ENCODE data around the gene SVIP.

The SVIP gene, protein sequence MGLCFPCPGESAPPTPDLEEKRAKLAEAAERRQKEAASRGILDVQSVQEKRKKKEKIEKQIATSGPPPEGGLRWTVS

DNA sequence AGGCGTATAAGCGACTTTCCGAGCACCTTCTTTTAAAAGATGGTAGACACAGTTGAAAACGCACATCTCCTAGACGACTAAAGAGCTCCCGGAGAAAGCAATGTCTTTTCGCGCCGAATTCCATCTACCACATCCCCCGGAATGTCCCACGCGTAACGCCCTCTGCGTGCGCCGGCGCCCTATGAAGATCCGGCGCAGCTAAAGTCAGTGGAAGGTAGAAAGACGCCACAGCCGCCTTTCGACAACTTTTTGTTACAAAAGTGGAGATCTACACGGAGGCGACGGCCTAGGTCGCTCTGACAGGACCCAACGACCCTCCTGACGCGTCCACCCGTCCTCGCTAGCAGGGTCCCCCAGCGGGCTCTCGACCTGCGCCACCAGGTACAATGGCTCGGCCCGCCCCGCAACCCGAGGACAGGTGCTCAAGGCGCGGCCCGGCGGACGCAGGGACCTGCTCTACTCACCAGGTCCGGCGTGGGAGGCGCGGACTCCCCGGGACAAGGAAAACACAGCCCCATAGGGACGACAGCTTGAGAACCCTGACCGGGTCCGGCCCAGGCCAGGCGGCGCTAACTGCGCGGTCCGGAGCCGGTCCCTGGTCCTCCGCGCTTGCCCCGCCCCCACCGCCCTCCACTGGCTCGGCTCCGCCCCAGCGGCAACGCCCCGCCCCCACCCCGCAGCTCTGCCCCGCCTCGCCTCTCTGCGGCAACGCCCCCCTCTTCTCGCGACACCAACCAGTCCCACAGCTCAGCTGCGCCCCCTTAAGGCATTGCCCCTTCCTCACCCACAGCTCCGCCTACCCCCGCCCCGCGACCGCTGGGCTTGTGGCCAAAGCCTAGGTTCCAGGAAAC, at the start of gene SVIP:
SVIP (minus strand) TSS at position 571 of the 851 bp plus-strand sequence; CDS start at position 518, 53 bp downstream.
- DNase-seq = peak; percentile 91

DNA sequence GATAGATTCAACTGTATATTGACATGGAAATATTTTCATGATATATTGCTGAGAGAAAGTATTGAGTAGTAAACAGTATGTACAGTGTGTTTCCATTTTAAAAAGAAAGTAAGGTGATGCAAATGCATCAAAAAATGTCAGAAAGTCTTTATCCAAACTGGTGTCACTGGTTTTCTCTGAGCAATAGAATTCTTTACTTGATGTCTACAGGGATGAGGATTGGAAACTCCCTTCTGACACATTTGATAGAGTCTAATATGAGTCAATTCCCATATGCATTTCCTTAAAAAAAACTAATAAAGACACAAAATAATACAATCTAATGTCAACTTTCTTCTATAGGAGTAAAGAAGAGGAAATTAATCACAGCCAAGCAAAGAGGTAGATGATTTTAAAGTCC, 49.0 kb upstream of the SVIP start:
- DNase-seq = no peak

DNA sequence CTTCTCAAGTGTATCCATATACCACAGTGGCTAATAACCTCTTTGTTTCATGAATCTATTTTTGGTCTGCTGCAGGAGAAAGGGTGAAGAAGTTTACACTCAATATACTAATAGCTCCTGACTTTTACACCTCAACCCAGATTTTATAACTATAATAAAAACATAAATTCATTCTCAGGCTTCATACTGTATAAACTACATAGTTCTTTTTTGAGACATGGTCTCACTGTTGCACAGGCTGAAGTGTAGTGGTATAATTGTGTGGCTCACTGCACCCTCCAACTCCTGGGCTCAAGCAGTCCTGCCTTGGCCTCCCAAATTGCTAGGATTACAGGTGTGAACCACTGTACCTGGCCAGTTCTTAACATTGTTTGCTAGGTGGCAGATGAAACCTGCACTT, 48.4 kb upstream of the SVIP start:
- DNase-seq = no peak

DNA sequence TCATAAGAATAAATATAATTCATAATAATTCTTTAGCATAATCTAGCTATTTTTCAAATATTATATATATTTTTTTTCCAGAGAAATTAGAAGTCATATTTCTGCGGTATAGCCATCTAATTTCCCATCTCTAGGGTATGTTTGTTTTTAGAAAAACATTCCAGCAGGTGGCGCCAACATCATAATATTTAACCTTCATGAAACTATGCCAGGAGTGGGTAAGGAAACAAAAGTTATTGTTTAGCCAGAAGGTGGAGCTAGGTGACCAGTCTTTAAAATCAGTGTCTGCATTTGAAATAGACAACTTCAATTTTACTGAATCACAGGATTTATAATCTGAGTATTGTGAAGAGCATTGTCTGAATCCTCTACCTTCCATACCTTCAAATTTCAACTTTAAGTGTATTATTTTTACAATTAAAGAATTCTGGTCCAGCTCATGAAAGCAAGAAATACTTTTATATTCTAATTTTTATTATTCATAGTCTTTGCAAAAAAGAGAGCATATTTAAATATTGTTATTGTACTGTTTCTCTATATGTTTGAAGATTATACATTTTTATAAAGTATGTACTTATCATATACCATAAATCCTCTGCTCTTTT, 46.4 kb upstream of the SVIP start:
- DNase-seq = peak; percentile 44

DNA sequence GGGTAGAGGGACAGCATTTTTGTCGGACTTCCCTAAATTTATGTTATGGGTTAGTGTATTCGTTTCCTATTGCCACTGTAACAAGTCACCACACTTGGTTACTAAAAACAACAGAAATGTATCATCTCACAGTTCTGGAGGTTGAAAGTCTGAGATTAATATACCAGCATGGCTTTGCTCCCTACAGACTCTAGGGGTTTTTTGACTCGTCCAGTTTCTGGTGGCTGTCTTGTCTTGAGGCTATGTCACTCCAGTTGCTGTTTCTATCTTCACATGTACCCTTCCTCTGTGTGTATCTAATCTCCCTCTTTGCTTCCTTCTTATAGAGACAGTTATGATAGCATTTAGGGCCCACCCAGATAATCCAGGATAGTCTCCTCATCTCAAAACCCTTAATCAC, 39.7 kb upstream of the SVIP start:
- no peak for DNase-seq

DNA sequence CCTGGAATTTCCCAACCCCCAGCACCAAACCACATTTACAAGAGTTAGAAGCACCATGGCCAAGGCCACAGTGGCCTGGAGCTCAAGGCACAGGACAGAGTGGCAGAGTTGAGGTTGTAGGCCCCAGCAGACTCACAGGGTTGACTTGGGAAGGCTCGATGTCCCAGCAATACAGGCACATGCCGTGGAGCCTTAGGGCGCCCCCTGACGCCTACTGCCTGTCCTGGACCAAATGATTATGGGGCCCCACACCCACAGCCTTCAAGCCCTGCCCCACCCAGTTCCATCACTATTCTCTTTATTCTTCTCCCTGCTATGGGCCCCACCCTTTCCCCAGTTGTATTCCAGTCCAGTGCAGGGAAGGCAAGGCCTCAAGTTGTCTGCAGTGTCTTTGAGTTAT, 30.6 kb upstream of the SVIP start, which contains the start of gene CCDC179:
CCDC179 (minus strand) TSS at position 234 of the 400 bp plus-strand sequence; CDS start at position 181, 53 bp downstream.
- DNase-seq = no peak

DNA sequence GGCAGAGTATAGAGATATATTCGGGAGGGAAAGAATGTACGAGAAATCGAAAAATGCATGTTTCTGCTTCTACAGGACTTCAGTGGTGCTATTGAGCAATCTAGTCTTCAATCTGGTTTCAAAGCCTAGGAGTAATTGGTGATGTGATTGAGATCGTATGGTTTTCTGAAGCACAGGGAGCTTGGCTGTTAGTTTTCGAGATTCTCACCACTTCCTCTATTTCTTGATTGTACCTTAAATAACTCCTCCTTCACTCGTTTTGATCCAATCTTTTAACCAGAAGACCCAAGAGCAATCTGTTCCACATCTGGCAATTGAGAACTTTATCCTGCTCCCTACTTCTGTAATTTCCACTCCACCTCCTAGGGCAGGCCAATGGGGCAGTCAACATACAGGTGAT, 30.2 kb upstream of the SVIP start:
- DNase-seq = no peak

DNA sequence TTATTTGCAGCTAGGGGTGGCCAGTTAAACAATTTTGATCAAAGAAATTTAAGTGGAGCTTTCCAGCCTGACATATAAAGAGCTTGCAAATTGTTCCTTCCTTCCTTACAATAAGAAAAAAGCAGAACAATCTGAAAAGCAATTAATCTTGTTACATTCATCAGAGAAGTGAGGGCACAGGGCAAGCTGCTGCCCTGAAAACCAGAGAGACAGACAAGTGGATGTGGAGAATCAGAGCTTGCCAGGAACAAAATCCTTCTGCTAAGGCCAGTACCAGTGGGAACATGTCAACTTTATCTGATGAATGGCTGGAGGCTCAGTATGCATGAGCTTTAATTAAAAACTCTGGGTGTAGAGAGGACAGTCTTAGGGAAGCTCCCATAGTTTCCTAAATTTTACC, 21.9 kb upstream of the SVIP start:
- DNase-seq = no peak

DNA sequence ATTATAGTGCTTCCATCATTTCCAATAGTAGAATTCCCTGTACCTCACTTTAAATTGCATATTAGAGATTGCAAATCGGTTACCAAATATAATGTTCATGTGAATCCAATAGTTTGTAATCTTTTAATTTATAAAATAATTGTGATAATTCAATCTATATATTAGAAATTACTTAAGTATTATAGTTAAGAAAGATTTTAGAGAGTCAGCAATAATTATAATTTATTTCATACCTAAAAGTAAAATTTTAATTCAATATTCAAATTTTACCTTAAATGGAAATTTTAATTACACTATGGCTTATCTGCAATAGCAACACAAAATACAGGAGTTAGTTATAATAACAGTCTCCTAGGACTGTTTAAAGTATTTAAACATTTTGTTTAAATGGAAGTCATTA, 17.1 kb upstream of the SVIP start:
- DNase-seq = no peak

DNA sequence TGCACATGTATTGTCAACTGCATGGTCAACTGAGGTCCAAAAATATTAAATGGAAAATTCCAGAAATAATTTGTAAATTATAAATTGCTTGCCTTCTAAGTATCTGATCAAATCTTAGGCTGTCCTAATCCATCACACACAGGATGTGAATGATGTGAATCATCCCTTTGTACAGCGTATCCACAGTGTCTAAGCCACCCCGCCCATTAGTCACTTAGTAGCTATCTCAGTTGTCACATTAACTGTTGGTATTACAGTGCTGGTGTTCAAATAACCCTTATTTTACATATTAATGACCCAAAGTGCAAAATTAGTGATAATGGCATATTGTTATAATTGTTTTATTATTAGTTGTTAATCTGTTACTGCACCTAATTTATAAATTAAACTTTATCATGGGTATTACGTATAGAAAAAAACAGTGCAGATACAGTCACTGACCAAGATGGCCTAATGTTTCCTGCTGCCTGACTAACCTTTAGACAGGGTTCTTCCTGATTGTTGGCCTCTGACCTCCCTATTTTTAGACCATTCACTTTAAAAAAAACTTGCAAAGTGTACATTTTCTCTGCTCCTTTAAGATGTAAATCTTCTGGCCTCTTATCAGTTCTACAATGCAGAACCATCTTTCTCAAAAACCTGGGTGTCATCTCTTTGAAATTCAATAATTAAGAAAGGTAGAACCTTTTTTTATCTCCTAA, 2.9 kb upstream of the SVIP start:
- no peak for DNase-seq

DNA sequence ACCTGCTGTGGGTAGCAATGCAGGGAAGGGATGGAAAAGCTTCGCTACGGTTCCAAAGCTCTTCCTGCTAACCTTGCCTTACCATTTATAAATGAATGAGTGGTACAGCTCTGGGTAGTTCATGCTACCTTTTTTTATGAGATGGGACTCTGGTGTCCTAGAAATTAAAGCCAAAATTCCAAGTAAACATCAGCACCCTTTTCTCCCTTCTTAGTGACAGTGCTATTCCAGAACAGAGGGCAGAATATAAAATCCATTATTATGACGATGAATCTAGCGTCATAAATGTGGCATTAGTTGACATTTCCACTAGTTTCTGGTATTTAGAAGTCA, 447 bp upstream of the SVIP start:
- no peak for DNase-seq

DNA sequence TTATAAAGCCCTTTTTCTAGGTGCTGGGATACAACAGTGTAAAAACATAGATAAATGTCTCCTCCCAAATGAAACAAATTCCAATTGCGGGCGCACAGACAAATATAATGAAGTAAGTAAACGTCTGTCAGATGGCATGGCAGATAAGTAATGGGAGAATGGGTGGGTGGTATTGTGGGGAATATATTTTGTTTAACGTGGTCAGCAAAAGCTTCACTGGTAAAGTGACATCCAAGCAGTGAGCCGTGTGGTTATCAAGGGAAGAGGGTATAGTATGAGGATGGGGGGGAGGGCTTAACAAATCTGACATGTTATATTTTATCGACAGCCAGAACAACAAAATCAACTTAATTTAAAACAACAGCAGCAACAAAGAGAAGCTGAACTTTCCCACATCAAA, 1.2 kb downstream of the SVIP start:
- DNase-seq = no peak

DNA sequence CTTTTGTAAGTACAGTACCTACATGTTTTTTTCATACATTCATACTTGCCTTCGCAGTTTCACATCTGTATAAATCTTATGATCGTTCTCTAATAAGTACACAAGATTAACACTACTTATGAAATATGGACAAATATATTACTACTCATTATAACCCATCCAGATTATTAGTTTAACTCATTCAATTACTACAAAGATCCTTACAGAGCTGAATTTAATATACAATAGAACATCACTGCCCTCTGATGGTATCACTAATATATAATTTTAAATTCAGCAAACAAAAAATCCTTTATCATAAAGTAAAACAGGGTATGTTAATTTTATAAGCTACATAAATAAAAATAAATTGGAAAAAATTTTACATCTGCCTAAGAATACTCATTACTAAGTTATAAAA, 7.4 kb downstream of the SVIP start:
- DNase-seq = no peak

DNA sequence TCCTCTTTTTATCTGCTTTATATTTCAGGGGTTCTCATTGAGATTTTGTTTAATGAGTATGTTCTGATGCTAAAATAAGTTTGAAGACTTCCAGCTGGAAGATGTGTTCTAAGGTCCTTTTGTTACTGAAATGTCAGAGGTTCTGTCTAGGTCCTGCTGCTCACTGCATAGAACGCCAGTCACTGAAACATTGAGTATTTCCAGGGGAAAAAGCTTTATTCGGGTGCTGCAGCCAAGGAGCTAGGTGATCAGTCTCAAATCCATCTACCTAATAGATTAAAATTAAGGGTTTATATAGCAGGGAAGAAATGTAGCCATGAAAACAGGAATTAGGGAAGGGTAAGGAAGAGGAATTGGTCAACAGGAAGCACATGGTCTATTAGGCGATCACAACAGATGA, 19.7 kb downstream of the SVIP start:
- no peak for DNase-seq

DNA sequence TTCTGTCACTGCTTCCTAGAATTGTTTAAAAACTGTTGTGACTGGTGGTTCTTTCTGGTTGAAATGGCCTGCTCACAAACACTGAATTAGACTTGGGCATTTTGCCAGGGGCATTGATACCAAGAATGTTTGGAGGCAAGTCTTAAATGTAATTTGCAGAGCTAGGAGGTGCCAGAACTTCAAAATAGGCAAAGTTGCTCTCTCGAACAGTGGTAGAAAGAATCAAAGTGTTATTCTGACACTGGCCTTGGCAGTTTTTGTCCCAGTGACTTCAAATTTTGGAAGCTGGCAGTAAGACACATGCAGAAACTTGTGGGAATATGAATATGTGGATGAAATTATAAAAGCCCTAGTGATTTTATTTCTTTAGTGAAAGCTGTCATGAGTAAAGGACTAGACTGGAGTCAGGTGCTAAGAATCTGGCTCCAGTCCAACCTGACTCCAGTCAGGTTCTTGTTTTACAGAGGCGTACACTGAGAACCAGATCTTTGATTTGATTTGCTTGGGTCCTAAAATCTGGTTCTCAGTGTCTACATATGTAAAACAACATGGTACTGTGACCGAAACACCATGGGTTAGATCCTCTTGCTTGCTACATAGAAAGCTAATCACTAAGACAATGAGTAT, 20.9 kb downstream of the SVIP start:
- DNase-seq = no peak

DNA sequence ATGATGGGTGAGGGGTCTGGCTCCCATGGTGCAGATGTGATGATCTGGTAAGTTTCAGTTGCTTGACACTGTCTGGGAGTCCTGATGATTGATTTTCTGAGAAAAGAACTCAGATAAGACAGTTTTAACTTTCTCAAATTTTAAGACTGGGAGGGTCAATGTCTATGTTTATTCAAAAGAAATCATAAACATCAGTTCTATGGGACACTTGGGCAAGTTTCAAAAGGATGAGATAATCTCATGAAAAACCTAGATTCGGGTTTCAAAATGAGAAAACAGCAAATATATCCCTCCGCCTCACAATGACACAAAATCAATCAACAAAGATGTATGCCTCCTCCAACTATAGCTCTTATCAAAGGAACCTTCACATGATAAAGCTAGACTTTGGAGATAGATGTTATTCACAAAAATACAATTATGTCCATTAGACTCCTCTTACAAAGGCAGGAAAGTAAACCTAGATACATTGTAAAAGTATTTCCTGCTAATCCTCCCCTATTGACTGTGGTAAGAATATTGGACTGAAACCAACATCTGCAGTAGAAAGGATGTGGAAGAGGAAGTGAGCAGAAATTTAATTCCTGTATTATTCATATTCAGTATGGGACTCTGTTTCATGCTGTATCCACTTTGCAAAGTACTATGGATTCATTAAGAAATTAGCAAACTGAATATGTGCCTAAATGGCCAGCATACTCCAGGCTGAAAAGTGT, 21.6 kb downstream of the SVIP start:
- no peak for DNase-seq

DNA sequence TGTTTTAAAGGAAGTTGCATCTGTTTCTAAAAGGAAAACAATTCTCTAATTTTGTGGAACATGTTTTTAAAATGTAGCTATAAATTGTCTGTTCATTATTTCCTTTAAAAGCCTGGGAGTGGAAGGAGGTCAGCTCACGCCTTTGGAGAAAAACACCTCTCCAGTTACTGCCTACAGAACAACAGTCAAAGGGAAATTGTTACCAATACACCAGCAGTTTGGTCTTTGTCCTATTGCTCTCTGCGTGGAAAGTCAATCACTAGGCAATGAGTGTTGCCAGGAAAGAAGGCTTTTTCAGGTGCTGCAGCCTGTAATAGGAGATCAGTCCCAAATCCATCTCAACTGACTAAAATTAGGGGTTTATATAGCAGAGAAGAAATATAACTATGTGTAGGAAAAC, 22.2 kb downstream of the SVIP start:
- no peak for DNase-seq

DNA sequence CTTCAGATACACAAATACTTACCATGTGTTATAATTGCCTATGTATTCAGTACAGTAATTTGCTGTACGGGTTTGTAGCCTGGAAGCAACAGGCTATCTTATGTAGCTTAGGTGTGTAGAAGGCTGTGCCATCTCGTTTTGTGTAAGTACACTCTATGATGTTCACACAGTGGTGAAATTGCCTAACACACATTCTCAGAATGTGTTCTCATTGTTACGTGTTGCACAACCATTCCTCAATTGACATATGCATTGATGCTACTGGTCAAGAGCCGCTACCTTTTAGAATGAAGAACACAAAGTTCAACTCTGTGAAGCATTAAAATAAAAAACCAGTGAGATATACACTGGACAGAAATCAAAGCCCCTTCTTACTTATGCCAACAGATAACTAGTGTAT, 26.7 kb downstream of the SVIP start:
- no peak for DNase-seq

DNA sequence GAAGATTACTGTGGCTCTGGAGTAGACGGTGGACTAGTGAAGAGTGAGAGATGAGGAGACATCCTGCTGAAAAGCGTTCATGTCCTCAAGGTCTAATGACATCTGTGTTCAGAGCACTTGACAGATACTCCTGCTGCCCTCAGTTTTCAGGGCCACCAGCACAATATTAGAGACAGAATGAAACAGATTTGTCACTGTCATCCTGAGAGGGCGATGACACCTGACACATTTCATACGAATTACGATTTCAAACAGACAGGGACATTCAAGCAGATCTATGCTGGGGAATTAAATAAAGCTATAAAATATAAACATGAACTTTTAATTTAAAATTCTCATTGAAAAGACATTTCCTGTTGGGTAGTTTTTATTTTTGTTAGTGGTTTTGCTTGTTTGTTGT, 29.1 kb downstream of the SVIP start:
- DNase-seq = no peak

DNA sequence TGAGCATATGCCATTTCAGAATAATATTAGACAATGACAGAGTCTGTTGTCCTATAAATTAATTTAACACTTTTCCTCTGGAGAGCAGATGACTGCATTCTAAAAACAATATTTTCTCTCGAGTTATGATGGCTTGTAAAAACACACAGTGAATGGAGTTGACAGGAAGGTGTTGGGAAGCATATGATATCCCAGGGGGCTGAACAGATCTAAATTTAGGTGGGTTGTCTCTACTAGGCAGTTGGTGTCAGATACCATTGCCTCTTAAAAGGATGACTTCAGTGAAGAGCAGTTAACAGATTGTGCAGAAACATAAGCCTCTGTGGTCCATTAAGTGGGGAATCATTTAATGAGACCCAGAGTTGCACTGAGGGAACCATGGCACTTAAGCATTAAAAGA, 30.7 kb downstream of the SVIP start:
- no peak for DNase-seq

DNA sequence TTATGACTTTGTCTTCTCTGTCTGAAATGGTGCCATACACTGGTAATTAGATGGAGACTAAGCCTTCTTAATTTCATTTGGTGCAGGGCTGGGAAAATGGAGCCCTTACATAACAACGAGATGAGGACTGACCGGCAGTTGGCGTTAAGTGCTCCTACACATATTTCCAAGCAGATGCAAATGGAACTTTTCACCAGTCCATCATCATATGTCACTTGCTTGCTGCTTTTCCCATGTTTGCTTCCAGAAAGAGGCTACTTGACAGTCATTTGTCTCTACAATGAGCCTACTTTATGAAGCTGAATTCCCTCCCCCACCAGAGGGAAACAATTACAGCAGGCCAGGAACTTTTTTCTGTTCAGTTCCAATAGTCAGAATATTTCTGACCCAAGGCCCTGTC, 32.6 kb downstream of the SVIP start:
- no peak for DNase-seq

DNA sequence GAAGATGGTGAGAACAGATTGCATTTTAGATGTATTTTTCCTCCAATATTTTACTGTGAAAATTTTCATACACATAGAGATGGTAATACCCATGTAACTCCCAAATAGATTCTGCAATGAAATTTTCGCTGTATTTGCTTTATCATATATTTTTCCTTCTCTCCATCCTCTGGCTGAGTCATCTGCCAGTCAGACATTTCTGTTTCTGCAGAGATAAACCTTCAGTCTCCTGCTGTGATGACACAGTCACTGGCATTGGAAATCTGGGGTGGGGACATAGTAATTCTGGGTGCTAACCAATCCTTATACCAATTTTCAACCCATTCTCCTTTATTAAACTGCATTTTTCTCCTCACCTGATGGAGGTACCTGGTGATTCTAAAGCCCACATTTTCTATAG, 33.7 kb downstream of the SVIP start:
- DNase-seq = no peak

DNA sequence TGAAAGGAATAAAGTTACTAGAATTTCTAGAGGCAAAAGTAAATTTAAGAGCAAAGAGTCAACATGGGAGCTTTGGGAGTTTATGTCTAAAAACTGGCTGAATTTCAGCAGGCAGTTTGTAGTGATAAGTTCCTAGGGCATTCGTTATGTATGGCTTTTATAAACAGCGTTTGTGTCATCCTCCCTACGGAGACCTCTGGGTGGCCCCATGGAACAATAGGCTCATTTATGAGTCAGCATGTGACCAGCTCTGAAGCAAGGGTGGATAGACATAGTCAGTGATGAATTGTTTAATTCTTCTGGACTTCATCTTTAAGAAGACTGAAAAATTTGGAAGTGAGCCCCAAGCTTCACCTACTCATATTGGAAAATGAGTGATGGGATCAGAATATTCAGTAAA, 37.1 kb downstream of the SVIP start:
- no peak for DNase-seq

Measured in activated naive CD4-positive, alpha-beta T cell treated with Interleukin-2 at 50 U/mL for 16 hours (primary cell).